ENCODE data around the gene APRT. TPM values are rescaled to one million over a fixed set of nuclear protein-coding genes. Genes with fewer than 3 reads are reported as not detected.

The APRT gene
- total and polyA plus RNA-seq, 10 of the 15 experiments (the other 5 are each of a cell fraction or from before 2014, with no cell fraction given), result 30.6 to 495 (median 166) TPM

- SMC1A ChIA-PET (ENCODE audit: uncharacterized antibody, unreplicated experiment), result interaction anchor here (0.9 to 2.0 kb wide), 9 partner anchors 11 to 405 kb away, joined by 3 to 7 read pairs (median 5); partner anchors contain the start of genes GALNS and TRAPPC2L
- no TSS peak for BruUV-seq (replicated peaks)
- H3K9me3 ChIP-seq (replicated peaks; ENCODE audit: control insufficient read depth, insufficient read depth, low read length), result no peaks in the 10 kb centered on the region
- CTCF ChIA-PET, result interaction anchor here (0.6 to 3.2 kb wide), 9 partner anchors 15 to 406 kb away, joined by 3 to 19 read pairs (median 7); partner anchors contain the start of genes CTU2, GALNS, RNF166 and TRAPPC2L
- DNase-seq (ENCODE audit: low read depth, low spot score) (no peak), FAIRE-seq (peak; percentile 89), ATAC-seq (peak; percentile 81)
- in situ Hi-C loops (cut with MboI), result no loop called here
- H4K20me1 ChIP-seq (ENCODE audit: control insufficient read depth, insufficient read depth), result no peaks in the 10 kb centered on the region
- H2AFZ ChIP-seq (ENCODE audit: control insufficient read depth, low read depth, low read length), result peak overlapping the region; percentile 69
- H3K4me2 ChIP-seq (ENCODE audit: control insufficient read depth, insufficient read depth), result peak overlapping the region; percentile 85
- peaks cover 20% of the 10 kb centered on the region for H3K4me1 ChIP-seq (ENCODE audit: control insufficient read depth, insufficient read depth, low read length)
- POLR2A ChIA-PET, result interaction anchor here (0.5 to 4.2 kb wide), 9 partner anchors 10 to 381 kb away, joined by 3 to 30 read pairs (median 4); no protein-coding TSS in a partner anchor
- peak overlapping the region; percentile 95 for H3K27ac ChIP-seq (ENCODE audit: control insufficient read depth, insufficient read depth)
- peak overlapping the region; percentile 88 for H3K9ac ChIP-seq (ENCODE audit: control insufficient read depth, insufficient read depth, low read length)
- peaks cover 6 to 34% of the 10 kb centered on the region in 2 experiments; a peak in 3 of 4 replicates for H3K36me3 ChIP-seq (ENCODE audit: control insufficient read depth in 2 of 2, insufficient read depth in 2 of 2, low read length in 1 of 2)
- no peaks in the 10 kb centered on the region for H3K27me3 ChIP-seq (replicated peaks in 1 of 2; ENCODE audit: control insufficient read depth in 2 of 2, insufficient read depth in 2 of 2, low read length in 1 of 2)
- WGBS (ENCODE audit: insufficient coverage, insufficient replicate concordance, low lambda C conversion rate, missing lambda C conversion rate), result under 1% methylated on average over 53 of the region's 65 CpGs
- peaks cover 30% of the 10 kb centered on the region for H3K79me2 ChIP-seq (ENCODE audit: control insufficient read depth, insufficient read depth, low read length)
- intact Hi-C loops (cut with micrococcal nuclease; ENCODE audit: unreplicated experiment), result loop anchor here (5.0 kb wide), 2 partner anchors 46 to 159 kb away; partner anchors contain the start of genes CYBA, GALNS and TRAPPC2L
- RAD21 ChIA-PET (ENCODE audit: unreplicated experiment), result interaction anchor here (0.9 to 4.0 kb wide), 15 partner anchors 8 to 697 kb away, joined by 3 to 14 read pairs (median 4); partner anchors contain the start of genes CDH15, CDT1, PIEZO1 and ZNF778
- H3K4me3 ChIP-seq, result peak overlapping the region; percentile 85
- TF ChIP-seq NRF1 (conservative IDR thresholded peaks at IDR 0.05; ENCODE audit: low read depth, low read length) (peak; percentile 47), BHLHE40 (IDR thresholded peaks at IDR 0.05; ENCODE audit: borderline replicate concordance in 1 of 2, low read depth in 2 of 2, low read length in 1 of 2) (peak; percentile 71 to 79), POLR2A (IDR thresholded peaks at IDR 0.05; ENCODE audit: low read depth, low read length) (peak; percentile 84), SRF (IDR thresholded peaks at IDR 0.05; ENCODE audit: low read depth in 2 of 2, low read length in 2 of 2) (0 out of 4 replicates have a peak, but pooled peaks of 1 of the 2 experiments have one; percentile 9), ATF3 (IDR thresholded peaks at IDR 0.05; ENCODE audit: borderline replicate concordance, extremely low read depth, low read depth, low read length) (peak; percentile 86), CREM (IDR thresholded peaks at IDR 0.05; ENCODE audit: low read depth) (peak; percentile 72; the same call in 1 of the 2 replicates), RB1 (IDR thresholded peaks at IDR 0.05; ENCODE audit: borderline replicate concordance) (0 out of 2 replicates have a peak, but pooled peaks have one; percentile 43), POLR2AphosphoS5 (IDR thresholded peaks at IDR 0.05; ENCODE audit: low read length) (peak; percentile 89), DPF2 (IDR thresholded peaks at IDR 0.05) (peak; percentile 19; the same call in 1 of the 2 replicates), SP1 (IDR thresholded peaks at IDR 0.05; ENCODE audit: low read depth, low read length) (peak; percentile 42), GATAD2B (conservative IDR thresholded peaks at IDR 0.05; ENCODE audit: low read depth) (peak; percentile 77; the same call in 1 of the 2 replicates), E4F1 (IDR thresholded peaks at IDR 0.05; ENCODE audit: borderline replicate concordance, partially characterized antibody) (peak; percentile 89), MYC (IDR thresholded peaks at IDR 0.05; ENCODE audit: insufficient read depth, insufficient read length, insufficient replicate concordance, low read length, severe bottlenecking) (no peak), E2F4 (IDR thresholded peaks at IDR 0.05; ENCODE audit: low read depth, low read length) (no peak)
Measured at GRCh38 chr16:88810912-88811768, 588 bp downstream of the APRT start.

Measured in GM12878 (cell line).